GM19023 (cell line): ENCODE results near the gene NLGN1.

ENCODE experiments used
- ATAC-seq: cut with Tn5 transposase; IDR thresholded peaks from one replicate; pipeline ENCODE4 v1.9.1; 2021; ENCODE audit warnings: mild to moderate bottlenecking, moderate library complexity; ENCODE audit not compliant: unreplicated experiment

The NLGN1 gene

DNA sequence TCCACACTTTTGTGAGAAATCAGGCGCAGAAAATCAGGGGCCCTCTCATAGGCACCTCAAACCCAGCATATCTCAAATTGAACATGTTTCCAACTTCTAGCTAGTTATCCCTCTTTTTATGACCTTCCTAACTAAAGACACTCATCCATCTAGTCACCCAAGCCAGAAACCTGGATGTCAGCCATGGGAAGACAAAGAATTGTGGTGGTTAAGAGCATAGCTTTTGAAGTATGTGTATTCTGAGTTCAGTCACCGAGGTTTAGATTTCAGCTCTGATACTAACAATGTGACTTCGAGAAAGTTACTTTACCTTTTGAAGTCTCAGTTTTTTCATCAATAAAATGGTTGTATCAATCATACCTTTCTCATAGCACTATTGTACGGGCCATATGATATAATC is 495.5 kb downstream of the NLGN1 start:
- no peak for ATAC-seq

DNA sequence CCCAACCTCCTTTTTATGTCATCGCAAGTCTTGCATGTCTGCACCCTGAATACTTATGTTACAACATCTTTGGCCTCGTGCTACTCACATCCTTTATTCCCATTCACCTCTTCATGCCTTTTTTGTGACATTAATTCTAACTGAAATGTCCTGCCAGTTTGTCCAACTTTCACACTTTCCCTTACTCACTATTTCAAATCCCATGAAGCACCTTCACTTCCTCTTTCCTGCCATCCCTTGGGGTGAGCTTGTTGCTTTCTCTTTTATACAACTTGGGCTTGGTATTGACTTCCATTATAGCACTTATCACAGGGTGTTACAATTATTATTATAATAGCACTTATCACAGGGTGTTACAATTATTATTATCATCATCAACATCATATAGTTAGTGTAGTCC is 496.3 kb downstream of the NLGN1 start:
- no peak for ATAC-seq

DNA sequence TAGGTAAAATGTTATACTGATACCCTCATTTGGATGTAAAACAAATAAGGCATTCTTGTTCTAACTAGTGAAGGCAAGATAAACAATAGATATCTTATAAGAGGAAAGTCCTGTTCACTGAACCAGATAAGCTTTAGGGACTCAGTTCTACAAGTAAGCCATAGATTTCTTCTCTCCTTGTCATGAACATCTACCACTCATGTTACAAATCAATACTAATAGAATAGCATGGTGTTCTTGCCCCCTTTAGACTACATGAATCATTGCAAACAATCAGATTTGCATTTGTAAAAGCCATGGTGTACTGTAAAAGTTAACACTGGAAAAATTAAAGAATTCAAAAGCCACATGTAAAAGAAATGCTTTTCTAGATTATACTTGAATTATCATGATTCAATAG is 500.1 kb downstream of the NLGN1 start:
- ATAC-seq, result no peak

DNA sequence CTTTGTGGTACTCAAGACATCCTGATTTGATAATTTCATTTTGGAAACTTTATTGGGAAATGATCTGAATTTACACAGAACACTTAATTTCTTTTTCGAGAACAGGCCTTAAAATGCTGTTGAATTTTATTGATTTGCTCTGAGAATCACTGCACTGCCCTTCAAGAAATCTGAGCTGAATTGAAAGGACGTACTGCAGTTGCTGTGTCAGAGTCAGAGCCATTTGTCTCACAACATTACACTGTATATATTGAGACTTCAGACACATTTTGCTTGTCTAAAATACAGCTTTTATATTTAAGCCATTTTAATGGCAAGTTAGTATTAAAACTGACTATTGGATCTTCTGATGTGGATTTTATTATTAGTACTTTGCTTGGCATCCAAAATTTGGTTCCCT is 504.1 kb downstream of the NLGN1 start:
- no peak for ATAC-seq

DNA sequence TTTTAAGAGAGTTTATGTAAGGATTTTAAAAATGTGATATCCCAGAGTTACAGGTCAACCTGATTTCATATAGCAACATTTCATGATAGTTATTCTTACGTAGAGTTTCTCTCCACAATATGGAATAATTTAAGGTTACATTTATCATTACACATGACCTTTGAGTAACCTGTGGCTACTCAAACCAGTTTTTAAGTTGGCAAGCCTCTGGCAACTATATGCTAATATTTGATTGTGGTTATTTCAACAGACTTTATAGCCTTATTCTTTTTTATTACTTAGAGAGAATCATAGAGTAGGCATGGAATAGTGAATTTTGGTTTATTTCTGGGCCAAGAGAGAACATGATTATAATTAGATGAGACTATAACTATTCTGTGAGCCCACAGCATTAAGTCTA is 504.9 kb downstream of the NLGN1 start:
- ATAC-seq, result no peak

DNA sequence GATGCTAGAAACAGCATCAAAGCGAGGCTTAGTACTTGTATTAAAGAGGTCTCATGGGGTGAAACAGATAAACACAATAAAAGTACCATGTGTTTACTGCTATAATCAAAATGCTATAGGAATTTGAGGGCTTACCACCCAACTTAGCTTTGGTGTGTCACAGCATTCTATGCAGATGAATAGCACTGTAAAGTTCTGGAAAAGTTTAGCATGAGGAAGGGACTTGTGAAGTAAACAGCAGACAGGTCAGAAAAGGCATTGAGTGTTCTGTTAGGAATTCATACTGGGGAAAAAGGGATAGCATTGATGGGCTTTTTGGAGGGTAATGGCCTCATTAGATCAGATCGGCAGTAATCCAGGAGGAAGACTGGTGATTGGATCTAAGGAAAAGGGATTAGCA is 505.3 kb downstream of the NLGN1 start:
- no peak for ATAC-seq

DNA sequence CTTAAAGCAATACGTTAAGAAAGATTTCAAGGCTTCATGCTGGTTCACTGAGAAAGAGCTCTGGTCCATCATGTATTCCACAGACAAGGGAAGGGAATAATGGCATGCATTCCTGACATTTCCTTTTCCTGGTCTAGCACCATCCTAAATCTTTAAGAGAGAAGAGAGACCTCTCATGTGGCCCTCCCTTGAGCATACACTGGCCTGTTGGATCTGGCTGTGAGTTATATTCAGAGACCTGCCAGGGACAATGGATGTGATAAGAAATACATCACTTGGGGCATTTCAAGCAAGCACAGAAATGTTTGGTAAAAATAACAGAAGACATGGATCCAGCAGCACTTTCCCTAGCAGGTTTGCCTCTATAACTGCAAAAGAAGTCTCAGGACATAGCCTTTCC is 507.8 kb downstream of the NLGN1 start:
- no peak for ATAC-seq

DNA sequence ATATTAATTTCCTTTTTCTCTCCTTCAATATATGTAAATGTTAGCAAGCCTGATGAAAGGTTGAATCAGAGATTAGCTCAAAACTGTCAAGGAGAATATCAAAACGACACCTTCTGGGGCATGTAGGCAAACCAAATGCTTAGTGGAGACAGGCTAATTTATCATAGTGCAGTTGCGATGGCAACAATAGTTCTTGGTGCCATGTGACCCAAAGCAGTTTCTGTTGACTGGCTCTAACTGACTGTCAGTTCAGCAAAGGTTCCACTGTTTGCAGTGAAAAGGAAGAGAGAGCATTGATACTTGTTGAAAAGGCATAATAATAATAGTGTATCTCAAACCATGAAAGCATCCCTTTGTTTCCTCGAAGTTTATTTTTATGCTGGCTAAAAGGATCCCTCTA is 513.9 kb downstream of the NLGN1 start:
- ATAC-seq, result no peak

DNA sequence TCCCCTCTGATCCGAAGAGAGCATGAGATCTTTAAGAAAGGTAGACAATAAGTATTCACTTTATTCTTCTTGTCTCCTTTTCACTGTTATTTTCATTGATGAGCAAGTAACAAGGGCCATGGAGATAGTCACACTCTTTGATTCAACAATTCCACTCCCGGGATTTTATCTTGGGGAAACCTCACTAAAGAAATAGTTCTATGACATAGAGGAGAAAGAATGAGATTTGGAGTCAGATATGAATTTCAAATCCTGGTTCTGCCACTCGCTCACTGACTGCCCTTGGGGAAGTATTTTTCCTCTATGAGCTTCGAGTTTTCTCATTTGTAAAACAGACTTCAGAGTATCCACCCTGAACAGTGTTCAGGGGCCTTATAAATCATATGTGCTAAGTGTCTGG is 514.6 kb downstream of the NLGN1 start:
- no peak for ATAC-seq

DNA sequence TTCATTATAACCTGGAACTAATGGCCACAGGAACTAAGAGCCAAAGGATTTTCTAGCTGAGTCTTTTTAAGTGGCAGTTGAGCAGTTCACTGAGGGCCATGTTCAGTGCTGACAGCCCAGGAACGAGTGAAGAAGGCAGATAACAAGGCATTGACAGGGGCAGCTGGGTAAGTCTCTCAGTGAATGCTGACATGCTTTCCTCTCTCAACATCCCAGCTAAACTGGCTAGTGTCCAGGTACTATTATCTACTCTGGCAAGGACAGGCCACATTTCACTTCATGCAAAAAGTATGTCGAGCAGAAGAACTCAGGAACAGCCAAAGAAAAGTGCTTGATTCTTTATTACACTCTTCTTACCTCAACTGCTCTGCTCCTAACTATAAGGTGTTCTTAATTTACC is 515.9 kb downstream of the NLGN1 start:
- no peak for ATAC-seq

DNA sequence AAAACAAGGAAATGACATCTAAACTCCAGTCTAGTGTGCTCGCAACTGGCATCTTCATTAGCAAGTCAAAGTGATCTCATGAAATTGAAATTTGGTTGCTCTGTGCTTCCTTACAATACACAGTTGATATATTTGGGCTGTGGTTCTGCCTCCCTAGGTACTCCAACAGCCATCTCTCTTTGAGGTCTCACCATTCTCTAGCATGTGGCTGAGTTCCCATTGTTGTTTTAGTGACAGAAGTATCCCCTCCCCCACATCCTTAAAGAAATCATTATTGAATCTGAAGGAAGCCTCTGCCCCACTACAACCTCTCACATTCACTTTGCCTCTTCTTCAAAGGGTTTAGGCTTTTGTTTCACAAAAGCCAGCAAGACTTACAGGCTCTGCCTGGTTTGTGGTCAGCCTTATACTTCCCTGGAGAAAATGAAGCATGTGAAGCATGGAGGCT is 516.5 kb downstream of the NLGN1 start:
- ATAC-seq, result no peak

DNA sequence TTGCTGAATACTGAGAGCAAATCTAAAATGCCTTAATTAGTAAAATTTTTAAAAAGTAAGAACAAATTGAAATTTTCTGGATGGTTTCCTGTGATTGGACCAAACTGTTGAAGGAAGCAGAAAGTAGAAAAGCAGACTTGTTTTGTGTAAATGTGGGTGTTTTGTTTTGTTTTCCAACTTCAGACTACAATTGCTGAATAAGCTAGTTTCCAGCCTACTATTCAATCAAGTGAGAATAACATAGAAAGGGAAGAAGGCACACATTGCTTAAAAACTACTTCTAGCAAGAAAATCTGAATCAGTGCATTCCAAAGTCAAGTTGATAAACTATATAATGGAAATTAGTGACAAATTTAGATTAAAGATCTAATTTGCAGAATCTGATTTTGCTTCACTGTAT is 519.3 kb downstream of the NLGN1 start:
- ATAC-seq, result no peak

DNA sequence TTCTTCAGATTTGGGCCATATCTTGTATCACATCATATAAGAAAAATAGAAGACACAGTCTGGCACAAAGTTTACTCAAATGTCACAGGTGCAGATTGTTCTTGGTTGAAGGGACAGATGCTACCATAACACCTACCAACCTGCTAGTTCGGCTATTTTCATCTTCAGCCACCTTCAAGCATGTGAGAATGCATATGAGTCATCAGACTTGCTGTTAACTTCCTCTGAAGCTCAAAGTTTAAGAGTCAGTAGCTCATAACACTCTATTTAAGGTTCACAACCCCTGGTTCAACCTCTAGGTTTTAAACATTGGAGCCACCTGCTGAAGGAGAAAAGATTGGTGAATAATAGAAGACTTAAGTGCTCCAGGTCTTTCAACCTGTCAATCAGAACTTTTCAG is 522.8 kb downstream of the NLGN1 start:
- no peak for ATAC-seq

DNA sequence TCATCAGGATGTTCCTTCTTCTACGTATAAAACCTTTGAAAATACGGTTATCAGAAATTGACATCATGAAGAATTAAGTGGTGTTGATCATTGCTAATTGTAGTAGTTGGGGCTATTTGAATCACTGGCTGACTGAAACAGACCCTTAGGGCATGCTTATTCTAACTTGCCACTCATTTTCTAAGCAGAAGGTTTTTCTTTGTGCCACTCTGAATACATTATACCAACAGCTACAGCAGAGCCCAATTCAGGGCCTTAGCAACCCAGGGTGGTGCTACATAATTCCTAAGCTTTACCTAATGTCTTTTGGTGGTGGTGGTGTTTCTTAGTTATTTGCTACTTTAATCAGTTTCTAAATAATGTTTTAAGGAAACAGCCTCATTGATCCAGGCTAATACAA is 524.2 kb downstream of the NLGN1 start:
- no peak for ATAC-seq

DNA sequence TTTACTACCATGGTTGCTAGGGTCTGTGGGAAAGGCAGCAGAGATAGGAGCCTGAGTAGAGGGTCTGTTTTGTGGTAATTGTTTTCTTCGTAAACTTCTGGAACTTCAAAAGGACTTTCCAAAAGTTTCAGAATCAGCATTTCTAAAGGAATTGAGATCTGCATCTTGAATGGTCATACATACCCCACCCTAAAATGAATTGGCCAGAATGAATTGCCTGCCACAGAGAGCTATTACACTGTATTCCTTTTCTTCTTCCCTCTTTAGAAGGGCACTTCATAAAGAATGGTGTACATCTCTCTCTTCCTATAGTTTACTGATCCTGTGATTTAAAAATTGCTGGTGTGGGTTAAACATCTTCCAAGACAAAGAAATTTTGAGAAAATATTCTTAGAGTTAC is 525.7 kb downstream of the NLGN1 start:
- ATAC-seq, result no peak

DNA sequence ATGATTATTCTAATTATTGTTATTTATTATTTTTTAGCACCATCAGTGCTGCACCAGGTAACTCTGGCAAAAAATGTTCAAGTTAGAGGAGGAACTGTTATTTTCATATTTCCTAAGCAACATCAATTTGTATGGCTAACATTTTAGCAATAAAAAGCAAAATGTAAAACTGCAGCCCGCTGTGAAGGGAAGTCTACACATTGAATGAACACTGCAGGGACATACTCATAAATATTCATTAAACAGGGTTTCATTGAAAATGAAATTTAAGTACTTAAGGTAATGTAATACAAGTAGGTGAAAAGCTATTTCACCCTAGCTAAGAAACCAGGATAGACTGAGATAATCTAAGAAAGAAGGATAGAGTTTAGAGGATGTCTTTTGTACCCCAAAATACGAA is 532.7 kb downstream of the NLGN1 start:
- ATAC-seq, result no peak

DNA sequence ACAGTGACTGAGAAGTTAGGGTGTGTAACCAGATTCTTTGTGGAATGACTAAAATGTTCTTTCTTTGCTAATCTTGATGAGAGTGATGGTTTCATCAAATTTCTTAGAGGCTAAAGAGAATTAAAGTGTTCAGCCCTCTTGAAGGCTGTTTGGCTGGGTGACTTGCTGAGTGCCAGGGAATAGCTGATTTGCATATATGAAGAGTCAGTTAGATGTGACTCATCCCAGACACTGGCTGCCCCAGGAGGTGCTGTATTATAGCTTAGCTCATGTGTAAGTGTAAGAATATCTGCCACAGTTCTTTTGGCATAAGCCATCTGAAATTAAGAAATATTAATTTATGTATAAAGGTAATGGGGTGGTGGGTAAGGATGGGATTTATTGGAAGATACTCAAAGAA is 535.1 kb downstream of the NLGN1 start:
- ATAC-seq, result peak; percentile 52

DNA sequence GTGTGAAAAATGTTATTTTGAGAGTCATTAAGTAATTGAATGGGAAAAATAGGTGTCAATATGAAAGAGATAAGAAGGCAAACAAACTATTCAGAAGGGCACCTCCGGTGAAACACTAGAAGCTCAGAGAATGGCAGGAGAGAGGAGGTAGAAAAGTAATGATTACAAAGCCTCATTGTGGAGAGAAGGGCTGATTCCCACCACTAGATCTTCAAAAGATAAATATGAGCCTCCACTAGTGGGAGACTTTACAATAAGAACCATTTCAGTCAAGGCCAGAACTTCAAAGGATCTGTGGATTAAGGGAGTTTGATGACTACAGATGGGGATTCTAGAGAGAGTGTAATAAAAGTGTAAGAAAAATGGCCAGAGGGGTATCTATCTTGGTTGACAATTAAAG is 535.6 kb downstream of the NLGN1 start:
- ATAC-seq, result no peak

DNA sequence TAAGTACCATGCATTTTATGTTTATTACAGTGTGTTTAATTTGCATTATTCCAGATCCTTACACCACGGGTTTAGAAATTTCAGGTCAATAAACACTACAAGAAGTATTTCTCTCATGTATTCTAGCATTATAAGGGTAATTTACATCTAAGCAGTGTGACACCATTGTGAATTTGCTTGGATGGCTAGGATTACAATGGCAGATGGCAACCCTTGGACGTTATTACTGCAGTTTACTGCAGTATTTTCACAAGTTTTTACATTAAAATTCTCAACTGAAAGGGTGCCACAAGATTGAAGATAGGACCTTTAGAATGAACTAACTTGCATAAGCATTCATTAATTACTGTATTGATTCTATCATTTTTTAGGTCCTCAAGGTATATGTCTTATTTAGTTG is 538.8 kb downstream of the NLGN1 start:
- no peak for ATAC-seq

DNA sequence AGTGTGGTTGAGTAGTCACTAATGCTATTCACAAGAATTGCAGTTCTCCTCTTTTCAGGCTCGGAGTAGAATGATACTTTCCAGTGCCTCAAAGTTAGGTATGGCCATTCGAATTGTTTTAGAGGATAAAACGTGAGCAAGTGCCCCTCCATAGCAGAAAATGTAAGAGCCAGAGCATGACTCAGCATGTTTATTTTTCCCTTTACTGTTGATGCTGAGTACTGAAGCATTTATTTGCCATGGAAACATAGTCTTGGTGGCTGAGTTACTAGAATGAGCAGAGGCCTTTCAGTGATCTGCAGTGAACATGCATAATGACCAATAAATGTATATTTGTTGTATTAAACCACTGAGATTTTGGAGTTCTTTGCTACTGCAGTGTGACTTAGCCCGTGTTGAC is 540.6 kb downstream of the NLGN1 start:
- no peak for ATAC-seq

DNA sequence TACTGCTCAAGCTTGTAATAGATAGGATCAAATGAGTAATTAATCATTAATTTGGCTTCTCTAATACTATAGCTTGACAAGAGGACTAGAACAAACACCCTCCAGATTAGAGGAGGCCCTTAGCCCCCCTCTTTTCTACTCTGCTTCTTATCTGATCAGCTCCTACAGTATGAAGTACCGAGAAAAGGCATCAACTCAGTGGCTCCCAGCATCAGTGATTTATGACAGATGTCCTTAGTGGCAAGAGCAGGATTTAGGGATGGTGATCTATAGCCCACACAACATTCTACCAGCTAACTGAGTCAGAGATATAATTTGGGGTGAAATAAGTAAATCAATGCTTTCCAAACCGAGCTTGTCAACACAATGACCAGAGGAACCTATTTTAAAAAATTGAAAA is 541.1 kb downstream of the NLGN1 start:
- no peak for ATAC-seq

DNA sequence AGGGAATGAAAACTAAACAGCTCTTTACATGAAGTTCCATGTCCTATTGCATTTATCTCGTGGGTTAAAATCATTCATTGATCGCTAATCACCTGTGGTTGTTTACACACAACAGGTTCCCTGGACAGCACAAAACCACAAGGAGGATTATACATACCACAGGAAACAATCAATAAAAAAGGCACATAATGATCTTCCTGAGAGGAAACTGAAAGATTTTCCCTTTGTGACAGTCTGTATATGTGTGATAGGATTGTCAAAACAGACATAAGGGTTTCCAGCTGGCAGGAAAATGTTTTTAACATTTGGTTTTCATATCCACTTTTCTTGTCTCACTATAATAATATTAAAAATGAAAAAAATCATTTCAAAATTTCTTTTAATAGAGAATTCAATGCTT is 541.8 kb downstream of the NLGN1 start:
- no peak for ATAC-seq

DNA sequence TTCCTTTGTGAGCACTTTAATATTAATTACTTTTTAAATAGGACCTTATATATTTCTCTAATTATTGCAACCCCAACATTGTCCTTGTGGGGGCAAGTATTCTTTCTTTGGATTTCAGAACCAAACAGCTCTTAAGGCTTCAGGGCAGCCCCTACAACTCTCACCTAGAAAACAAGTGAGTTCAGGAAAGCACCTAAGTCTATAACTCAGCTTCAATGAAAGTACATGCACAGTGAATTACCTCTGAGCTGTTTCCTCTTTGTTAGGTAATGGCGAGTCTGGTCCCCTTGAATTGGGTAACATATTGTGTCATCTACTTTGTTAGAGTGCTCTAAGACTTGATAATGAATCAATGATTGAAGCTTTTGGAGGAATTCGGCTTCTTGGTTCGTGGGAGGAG is 545.7 kb downstream of the NLGN1 start:
- no peak for ATAC-seq

DNA sequence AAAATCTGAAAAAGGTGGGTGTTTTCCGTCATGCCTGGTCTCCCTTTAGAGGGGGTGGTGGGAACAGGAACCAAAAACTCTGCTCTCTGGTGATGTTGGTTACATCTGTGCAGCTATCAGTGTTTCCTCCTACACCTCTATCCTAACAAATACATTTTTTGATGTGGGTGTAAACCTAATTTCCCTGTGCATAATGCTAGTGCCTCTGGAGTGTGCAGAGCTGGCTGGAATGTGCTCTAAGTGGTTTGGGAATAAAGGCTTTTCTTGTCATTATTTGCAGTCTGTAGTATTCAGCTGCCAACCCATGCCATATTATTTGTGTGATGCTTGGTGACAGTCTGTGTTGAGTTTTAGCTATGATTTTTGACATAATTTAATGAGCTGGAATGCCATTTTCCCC is 547.6 kb downstream of the NLGN1 start:
- no peak for ATAC-seq
